ENCODE measurements around the gene OR51B4. TPM values are rescaled to one million over a fixed set of nuclear protein-coding genes. Genes with fewer than 3 reads are reported as not detected.
"Not testable (repeated sequence)": the region's sequence is repeated elsewhere in the genome, so short reads cannot be mapped to it uniquely, and the experiment has no call there.

Gene OR51B4, protein sequence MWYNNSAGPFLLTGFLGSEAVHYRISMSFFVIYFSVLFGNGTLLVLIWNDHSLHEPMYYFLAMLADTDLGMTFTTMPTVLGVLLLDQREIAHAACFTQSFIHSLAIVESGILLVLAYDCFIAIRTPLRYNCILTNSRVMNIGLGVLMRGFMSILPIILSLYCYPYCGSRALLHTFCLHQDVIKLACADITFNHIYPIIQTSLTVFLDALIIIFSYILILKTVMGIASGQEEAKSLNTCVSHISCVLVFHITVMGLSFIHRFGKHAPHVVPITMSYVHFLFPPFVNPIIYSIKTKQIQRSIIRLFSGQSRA
- total RNA-seq, result not detected

DNA sequence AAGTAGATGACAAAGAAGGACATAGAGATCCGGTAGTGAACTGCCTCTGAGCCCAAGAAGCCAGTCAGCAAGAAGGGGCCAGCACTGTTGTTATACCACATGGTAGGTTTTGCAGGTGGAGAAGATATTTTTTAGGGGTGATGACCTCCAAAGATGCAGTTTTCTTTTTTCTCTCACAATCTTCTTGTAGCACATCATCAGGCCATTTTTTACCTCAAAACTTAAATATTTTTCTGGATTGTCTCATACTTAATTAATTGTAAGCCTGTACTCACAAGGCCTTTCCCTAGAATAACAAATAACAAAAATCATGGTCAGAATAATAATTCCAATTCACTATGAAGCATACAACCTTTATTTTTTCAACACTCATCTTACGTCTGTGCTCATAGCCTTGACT is at the start of gene OR51B4:
TSS of gene OR51B4 (minus strand) at position 101 of the 400 bp plus-strand sequence. CDS start at position 101, 0 bp downstream.
- POLR2A ChIA-PET, result no interaction called here
- Mint-ChIP-seq H3K4me1 (no peaks in the 10 kb centered on the region), H3K27me3 (peaks cover 12% of the 10 kb centered on the region), H3K9me3 (ENCODE audit: low read depth) (no peaks in the 10 kb centered on the region), H3K27ac (no peak within 1 kb of the TSS), H3K36me3 (ENCODE audit: low read depth) (no peaks in the 10 kb centered on the region), H3K4me3 (no peak within 1 kb of the TSS)
- DNase-seq (no peak), ATAC-seq (no peak)
- intact Hi-C loops (cut with DNase I, micrococcal nuclease), result no loop called here
- CTCF ChIA-PET, result no interaction called here

DNA sequence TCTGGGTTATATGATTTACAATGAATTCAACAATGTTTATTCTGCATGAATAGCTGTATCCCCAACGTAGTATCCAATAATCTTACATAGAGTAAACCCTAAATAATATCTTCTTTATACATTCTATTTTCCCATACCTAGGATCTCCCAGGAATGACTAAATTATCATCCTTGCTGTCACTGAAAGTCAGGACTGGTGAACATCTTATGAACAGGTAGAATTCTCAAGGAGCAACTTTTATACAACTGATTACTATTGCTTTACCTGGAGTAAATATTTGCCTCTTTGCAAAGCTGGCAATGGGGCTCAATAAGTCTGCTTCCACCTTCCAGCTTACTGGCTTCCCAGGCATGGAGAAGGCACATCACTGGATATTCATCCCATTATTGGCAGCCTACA is 49.5 kb upstream of the OR51B4 start, which contains the start of gene OR51B6:
TSS of gene OR51B6 (plus strand) at position 301 of the 400 bp plus-strand sequence. CDS start at position 301, 0 bp downstream.
- Mint-ChIP-seq H3K4me3 (no peak within 1 kb of the TSS), H3K27me3 (peaks cover 12% of the 10 kb centered on the region), H3K4me1 (no peaks in the 10 kb centered on the region), H3K27ac (no peak within 1 kb of the TSS), H3K9me3 (ENCODE audit: low read depth) (no peaks in the 10 kb centered on the region), H3K36me3 (ENCODE audit: low read depth) (no peaks in the 10 kb centered on the region)
- ChIA-PET CTCF (no interaction called here), POLR2A (no interaction called here)
- DNase-seq, result no peak
- intact Hi-C loops (cut with DNase I, micrococcal nuclease), result no loop called here
- ATAC-seq, result no peak

DNA sequence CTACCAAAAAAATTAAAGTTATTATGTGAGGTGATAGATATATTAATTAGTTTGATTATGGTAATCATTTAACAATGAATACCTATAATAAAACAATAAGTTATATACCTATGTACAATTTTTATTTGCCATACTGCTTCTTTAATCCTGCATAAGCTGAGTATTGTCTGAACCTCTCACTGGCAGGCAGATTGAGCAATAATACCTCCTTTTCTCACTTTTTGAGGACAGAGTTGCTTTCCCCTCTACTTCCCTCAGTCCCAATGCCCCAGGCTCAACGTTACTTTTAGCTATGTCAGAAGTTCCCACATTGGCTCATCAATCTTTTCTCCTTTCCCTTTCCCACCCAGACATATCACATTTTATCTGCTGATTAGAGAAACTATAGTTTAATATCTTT is 47.8 kb upstream of the OR51B4 start:
- Mint-ChIP-seq H3K9me3 (ENCODE audit: low read depth) (no peaks in the 10 kb centered on the region), H3K27me3 (peaks cover 9% of the 10 kb centered on the region), H3K4me3 (no peak overlapping the region), H3K36me3 (ENCODE audit: low read depth) (no peaks in the 10 kb centered on the region), H3K4me1 (no peaks in the 10 kb centered on the region), H3K27ac (no peak overlapping the region)
- ChIA-PET CTCF (no interaction called here), POLR2A (no interaction called here)
- DNase-seq (no peak), ATAC-seq (no peak)
- intact Hi-C loops (cut with DNase I, micrococcal nuclease), result no loop called here

DNA sequence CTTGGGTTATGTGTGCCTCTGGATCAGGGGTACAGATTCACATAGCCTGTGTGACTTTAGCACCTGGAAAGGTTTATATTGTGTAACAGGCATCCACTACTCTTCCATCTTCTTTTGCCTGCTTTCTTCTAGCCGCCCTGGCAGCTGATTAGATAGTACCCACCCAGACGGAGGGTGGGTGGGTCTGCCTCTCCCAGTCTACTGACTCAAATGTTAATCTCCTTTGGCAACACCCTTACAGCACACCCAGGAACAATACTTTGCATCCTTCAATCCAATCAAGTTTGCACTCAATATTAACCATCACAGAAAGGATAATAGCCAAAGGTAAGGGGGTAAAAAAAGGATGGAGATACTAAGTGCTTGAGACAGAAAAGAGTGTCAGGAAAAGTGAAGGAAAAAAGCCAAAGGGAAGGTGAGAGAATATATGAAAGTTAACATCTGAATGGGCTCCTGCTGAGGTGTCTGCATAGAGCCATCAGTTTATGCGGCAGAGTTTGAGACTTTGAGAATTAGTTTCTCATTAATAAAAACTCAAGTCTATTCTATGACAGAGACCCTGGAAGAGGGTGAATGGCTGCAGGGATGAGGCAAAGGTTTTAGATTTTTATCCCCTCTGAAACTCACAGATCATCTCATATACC is 46.9 kb upstream of the OR51B4 start:
- peaks cover 9% of the 10 kb centered on the region for H3K27me3 Mint-ChIP-seq
- H3K27ac Mint-ChIP-seq, result no peak overlapping the region
- no peak for ATAC-seq
- intact Hi-C loops (cut with DNase I, micrococcal nuclease), result no loop called here
- H3K9me3 Mint-ChIP-seq (ENCODE audit: low read depth), result no peaks in the 10 kb centered on the region
- no peaks in the 10 kb centered on the region for H3K4me1 Mint-ChIP-seq
- POLR2A ChIA-PET, result no interaction called here
- no peaks in the 10 kb centered on the region for H3K36me3 Mint-ChIP-seq (ENCODE audit: low read depth)
- H3K4me3 Mint-ChIP-seq, result no peak overlapping the region
- CTCF ChIA-PET, result no interaction called here
- no peak for DNase-seq

DNA sequence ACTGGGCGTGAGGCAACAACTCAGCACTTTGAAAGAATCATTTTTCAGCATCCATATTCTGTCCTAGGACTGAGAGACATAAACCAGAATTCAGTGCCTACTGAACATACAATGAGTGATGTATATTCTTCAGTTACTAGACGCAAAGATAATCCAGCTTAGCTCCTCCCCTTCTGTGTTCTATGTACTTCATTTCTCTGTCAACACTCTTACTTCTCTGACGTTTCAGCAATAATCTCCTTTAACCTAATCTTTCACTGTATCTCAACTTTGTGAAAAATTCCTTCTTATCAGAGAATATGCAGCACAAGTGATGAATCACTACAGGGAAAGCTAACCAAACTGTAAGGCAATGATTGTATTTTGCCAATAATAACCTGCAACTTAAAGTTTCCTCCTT is 44.1 kb upstream of the OR51B4 start:
- Mint-ChIP-seq H3K4me3 (no peak overlapping the region), H3K36me3 (ENCODE audit: low read depth) (no peaks in the 10 kb centered on the region), H3K27ac (no peak overlapping the region), H3K27me3 (peaks cover 9% of the 10 kb centered on the region), H3K9me3 (ENCODE audit: low read depth) (no peaks in the 10 kb centered on the region), H3K4me1 (no peaks in the 10 kb centered on the region)
- ChIA-PET POLR2A (no interaction called here), CTCF (no interaction called here)
- ATAC-seq, result no peak
- intact Hi-C loops (cut with DNase I, micrococcal nuclease), result no loop called here
- DNase-seq, result no peak

DNA sequence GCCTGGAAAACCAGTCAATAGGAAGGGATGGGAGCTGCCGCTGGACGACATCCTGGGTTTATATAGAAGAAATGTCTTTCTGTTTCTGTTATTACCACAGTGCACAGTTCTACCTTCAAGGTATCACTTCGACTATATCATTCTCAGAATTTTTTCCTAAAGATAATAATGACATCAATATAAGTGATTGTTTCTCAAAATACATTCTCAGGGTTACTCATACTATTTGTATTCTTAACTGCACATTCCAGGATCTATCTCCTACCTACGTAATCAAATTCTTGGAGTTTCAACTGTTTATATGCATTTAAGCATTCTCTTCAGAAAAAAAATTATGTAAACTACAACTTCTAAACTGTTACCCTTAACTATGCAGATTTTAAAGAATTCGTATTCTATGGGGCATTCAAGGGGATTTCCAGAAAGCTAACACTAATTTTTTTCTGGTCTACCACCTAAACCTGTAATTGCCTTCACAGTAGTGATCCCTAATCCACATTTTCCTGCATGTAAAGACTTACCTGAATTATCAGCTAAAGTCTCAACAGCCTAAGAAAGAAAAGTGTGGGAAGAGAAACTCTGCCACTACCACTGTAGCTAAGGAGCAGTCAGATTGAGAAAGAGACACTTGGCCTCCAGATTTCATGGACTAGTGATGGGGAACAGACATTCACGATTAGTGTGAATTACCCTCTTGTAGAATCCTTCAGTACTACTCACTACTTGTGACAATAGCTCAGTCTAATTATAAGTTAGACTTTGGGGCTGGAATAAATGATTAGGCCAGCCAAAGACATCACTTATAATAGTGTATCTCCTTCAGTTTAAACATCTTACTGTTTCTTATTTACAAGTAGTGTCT is 42.0 kb upstream of the OR51B4 start, which contains the start of gene OR51B5:
TSS of gene OR51B5 (minus strand) at position 51 of the 862 bp plus-strand sequence. CDS start at position 51, 0 bp downstream.
- intact Hi-C loops (cut with DNase I, micrococcal nuclease), result no loop called here
- ChIA-PET CTCF (no interaction called here), POLR2A (no interaction called here)

DNA sequence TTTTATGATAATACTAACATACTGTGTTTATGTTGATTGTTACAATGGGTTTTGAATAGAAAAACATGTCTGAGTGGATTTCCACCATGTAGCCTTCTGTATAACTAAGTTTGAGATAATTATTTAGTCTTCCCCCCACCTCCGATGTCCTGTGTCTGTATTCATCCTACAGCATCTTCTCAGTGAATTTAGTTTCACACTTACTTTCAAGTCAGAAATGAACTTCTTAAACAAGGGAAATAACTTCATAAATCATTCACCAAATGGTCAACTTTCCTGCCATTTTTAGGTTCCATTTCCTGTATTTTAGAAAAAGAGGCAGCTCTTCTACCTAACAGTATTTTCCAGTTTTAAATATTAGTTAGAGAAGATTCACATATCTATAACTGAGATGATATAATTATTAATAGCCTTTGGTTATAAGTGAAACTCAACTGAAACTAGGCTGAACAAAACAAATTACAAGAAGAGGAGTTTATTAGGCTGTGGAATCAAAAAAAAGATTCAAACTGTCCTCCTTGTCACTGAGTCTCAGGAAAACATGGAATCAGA is 38.1 kb upstream of the OR51B4 start:
- H3K27ac Mint-ChIP-seq, result no peak overlapping the region
- peaks cover 11% of the 10 kb centered on the region for H3K27me3 Mint-ChIP-seq
- CTCF ChIA-PET, result no interaction called here
- ATAC-seq (no peak), DNase-seq (no peak)
- intact Hi-C loops (cut with DNase I, micrococcal nuclease), result no loop called here
- H3K36me3 Mint-ChIP-seq (ENCODE audit: low read depth), result no peaks in the 10 kb centered on the region
- POLR2A ChIA-PET, result no interaction called here
- H3K9me3 Mint-ChIP-seq (ENCODE audit: low read depth), result no peaks in the 10 kb centered on the region
- no peaks in the 10 kb centered on the region for H3K4me1 Mint-ChIP-seq
- H3K4me3 Mint-ChIP-seq, result no peak overlapping the region

More for the DNA sequence above, 42.0 kb upstream of the OR51B4 start, which contains the start of gene OR51B5:
- no peaks in the 10 kb centered on the region for H3K9me3 Mint-ChIP-seq (ENCODE audit: low read depth)
- ATAC-seq, result no peak
- no peak within 1 kb of the TSS for H3K27ac Mint-ChIP-seq
- no peaks in the 10 kb centered on the region for H3K36me3 Mint-ChIP-seq (ENCODE audit: low read depth)
- peaks cover 13% of the 10 kb centered on the region for H3K27me3 Mint-ChIP-seq
- DNase-seq, result no peak
- H3K4me3 Mint-ChIP-seq, result no peak within 1 kb of the TSS
- no peaks in the 10 kb centered on the region for H3K4me1 Mint-ChIP-seq

DNA sequence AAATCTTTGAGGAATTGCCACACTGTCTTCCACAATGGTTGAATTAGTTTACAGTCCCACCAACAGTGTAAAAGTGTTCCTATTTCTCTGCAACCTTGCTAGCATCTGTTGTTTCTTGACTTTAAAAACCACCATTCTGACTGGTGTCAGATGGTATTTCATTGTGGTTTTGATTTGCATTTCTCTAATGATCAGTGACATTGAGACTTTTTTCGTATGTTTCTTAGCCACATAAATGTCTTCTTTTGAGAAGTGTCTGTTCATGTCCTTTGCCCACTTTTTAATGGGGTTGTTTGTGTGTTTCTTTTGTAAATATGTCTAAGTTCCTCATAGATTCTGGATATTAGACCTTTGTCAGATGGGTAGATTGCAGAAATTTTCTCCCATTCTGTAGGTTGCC is 35.5 kb upstream of the OR51B4 start:
- H3K9me3 Mint-ChIP-seq (ENCODE audit: low read depth); H3K27ac Mint-ChIP-seq; DNase-seq; H3K4me1 Mint-ChIP-seq; H3K36me3 Mint-ChIP-seq (ENCODE audit: low read depth); POLR2A ChIA-PET; ATAC-seq; intact Hi-C loops (cut with DNase I, micrococcal nuclease); CTCF ChIA-PET; H3K4me3 Mint-ChIP-seq: not testable (repeated sequence)
- H3K27me3 Mint-ChIP-seq, result peaks cover 11% of the 10 kb centered on the region

DNA sequence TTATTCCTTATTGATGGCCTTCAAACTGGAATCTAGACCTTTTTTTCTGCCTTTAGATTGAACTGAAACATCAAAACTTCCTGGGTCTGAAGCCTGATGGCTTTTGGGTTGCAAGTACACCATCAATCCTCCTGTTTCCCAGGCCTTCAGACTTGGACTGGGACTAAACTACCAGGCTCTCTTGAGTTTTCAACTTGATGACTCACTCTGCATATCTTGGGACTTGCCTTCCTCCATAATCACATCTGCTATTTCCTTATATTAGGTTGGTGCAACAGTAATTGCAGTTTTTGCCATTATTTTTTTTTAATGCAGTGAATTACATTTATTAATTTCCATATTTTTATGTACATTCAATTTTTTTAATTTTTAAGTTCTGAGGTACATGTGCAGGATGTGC is 34.6 kb upstream of the OR51B4 start:
- Mint-ChIP-seq H3K4me3 (no peak overlapping the region), H3K36me3 (ENCODE audit: low read depth) (no peaks in the 10 kb centered on the region), H3K27ac (no peak overlapping the region), H3K4me1 (no peaks in the 10 kb centered on the region), H3K27me3 (peaks cover 11% of the 10 kb centered on the region), H3K9me3 (ENCODE audit: low read depth) (no peaks in the 10 kb centered on the region)
- no peak for ATAC-seq
- ChIA-PET POLR2A (no interaction called here), CTCF (no interaction called here)
- no peak for DNase-seq
- intact Hi-C loops (cut with DNase I, micrococcal nuclease), result no loop called here

DNA sequence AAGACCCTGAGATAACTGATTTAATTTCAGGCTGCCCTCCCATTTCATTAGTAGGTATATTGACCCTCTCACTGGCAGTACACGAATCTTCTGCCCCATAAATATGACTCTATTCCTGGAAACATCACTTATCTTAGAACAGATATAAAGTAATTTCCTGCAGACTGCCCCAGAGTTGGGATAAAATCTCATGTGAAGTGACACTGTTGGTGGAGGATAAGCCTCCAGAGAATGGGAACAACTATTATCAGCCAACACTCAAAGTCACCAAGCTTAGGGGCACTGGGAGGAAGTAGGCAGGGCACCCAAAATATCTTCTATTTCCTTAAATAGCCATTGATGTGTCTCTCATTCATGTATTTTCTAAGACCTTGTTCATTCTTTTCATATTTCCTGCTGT is 33.4 kb upstream of the OR51B4 start:
- no peaks in the 10 kb centered on the region for H3K9me3 Mint-ChIP-seq (ENCODE audit: low read depth)
- peaks cover 6% of the 10 kb centered on the region for H3K27me3 Mint-ChIP-seq
- ATAC-seq (no peak), DNase-seq (no peak)
- no peaks in the 10 kb centered on the region for H3K36me3 Mint-ChIP-seq (ENCODE audit: low read depth)
- ChIA-PET CTCF (no interaction called here), POLR2A (no interaction called here)
- intact Hi-C loops (cut with DNase I, micrococcal nuclease), result no loop called here
- no peaks in the 10 kb centered on the region for H3K4me1 Mint-ChIP-seq
- no peak overlapping the region for H3K4me3 Mint-ChIP-seq
- no peak overlapping the region for H3K27ac Mint-ChIP-seq

DNA sequence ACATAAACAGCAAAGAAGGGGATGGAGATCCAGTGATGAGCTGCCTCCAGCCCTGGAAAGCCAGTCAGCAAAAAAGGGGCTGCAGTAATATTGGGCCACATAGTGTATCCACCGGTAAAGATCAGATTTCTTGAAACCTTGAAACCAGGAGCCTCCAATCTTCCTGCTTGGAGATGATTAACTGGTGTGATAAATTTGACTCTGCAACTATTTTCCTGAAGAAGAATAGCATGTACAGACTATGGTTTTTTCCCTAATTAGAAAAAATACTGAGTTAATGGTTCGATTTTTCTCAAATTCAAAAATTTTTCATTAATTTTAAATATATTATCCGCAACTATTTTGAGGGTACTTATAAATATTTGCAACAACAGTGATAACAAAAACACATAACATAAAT is 22.5 kb upstream of the OR51B4 start, which contains the start of gene OR51B2:
TSS of gene OR51B2 (minus strand) at position 101 of the 400 bp plus-strand sequence. CDS start at position 101, 0 bp downstream.
- peaks cover 3% of the 10 kb centered on the region for H3K27me3 Mint-ChIP-seq
- no peaks in the 10 kb centered on the region for H3K36me3 Mint-ChIP-seq (ENCODE audit: low read depth)
- DNase-seq (no peak), ATAC-seq (no peak)
- no peak within 1 kb of the TSS for H3K27ac Mint-ChIP-seq
- ChIA-PET CTCF (no interaction called here), POLR2A (no interaction called here)
- H3K4me1 Mint-ChIP-seq, result no peaks in the 10 kb centered on the region
- intact Hi-C loops (cut with DNase I, micrococcal nuclease), result no loop called here
- H3K9me3 Mint-ChIP-seq (ENCODE audit: low read depth), result no peaks in the 10 kb centered on the region
- no peak within 1 kb of the TSS for H3K4me3 Mint-ChIP-seq
